ENCODE measurements around the gene RFC4.
A peak's percentile ranks its signal among the peaks of the same experiment; 100 is the strongest.

The RFC4 gene

GRCh38 chr3:186783058-186783730 is 23.1 kb downstream of the RFC4 start, which contains the start of gene EIF4A2 (continued):
- TF ChIP-seq ZNF211 (tag by site-specific recombination; IDR thresholded peaks at IDR 0.05; ENCODE audit: low read depth) (no peak), ZEB2 (tag by site-specific recombination; IDR thresholded peaks at IDR 0.05) (peak; percentile 94), ZNF341 (tag by site-specific recombination; IDR thresholded peaks at IDR 0.05; ENCODE audit: low read depth) (peak; percentile 70), ZNF560 (tag by site-specific recombination; IDR thresholded peaks at IDR 0.05; ENCODE audit: borderline replicate concordance) (no peak), EGR2 (tag by site-specific recombination; IDR thresholded peaks at IDR 0.05; ENCODE audit: low read depth) (peak; percentile 67), ZNF501 (tag by site-specific recombination; IDR thresholded peaks at IDR 0.05) (peak; percentile 78; the same call in 1 of the 2 replicates), ZBTB21 (tag by site-specific recombination; IDR thresholded peaks at IDR 0.05) (0 out of 2 replicates have a peak, but pooled peaks have one; percentile 64), FEZF1 (tag by site-specific recombination; IDR thresholded peaks at IDR 0.05) (peak; percentile 75), ZNF521 (tag by site-specific recombination; IDR thresholded peaks at IDR 0.05) (no peak), ZNF529 (tag by site-specific recombination; IDR thresholded peaks at IDR 0.05; ENCODE audit: insufficient replicate concordance) (no peak), ZNF394 (tag by site-specific recombination; IDR thresholded peaks at IDR 0.05; ENCODE audit: borderline replicate concordance) (peak; percentile 62), ZNF175 (tag by site-specific recombination; IDR thresholded peaks at IDR 0.05) (no peak), ZNF558 (tag by site-specific recombination; IDR thresholded peaks at IDR 0.05) (peak; percentile 60; the same call in 1 of the 2 replicates), ZNF449 (tag by site-specific recombination; IDR thresholded peaks at IDR 0.05) (peak; percentile 100), ZNF580 (tag by site-specific recombination; IDR thresholded peaks at IDR 0.05) (0 out of 2 replicates have a peak, but pooled peaks have one; percentile 67), ZNF639 (tag by site-specific recombination; IDR thresholded peaks at IDR 0.05) (peak; percentile 96), ZBTB48 (tag by site-specific recombination; IDR thresholded peaks at IDR 0.05) (no peak), ZNF707 (tag by site-specific recombination; IDR thresholded peaks at IDR 0.05) (no peak), ZSCAN16 (tag by site-specific recombination; IDR thresholded peaks at IDR 0.05) (no peak), KLF17 (tag by site-specific recombination; IDR thresholded peaks at IDR 0.05) (peak; percentile 84), OSR2 (tag by site-specific recombination; IDR thresholded peaks at IDR 0.05) (0 out of 2 replicates have a peak, but pooled peaks have one; percentile 25), ZNF48 (tag by site-specific recombination; IDR thresholded peaks at IDR 0.05) (no peak), ZBTB11 (tag by site-specific recombination; conservative IDR thresholded peaks at IDR 0.05; ENCODE audit: low read depth) (peak; percentile 87), ZNF10 (tag by site-specific recombination; IDR thresholded peaks at IDR 0.05) (no peak), ZNF239 (tag by site-specific recombination; IDR thresholded peaks at IDR 0.05) (0 out of 2 replicates have a peak, but pooled peaks have one; percentile 13), KLF1 (tag by site-specific recombination; IDR thresholded peaks at IDR 0.05) (peak; percentile 71), GLI4 (tag by site-specific recombination; IDR thresholded peaks at IDR 0.05) (0 out of 2 replicates have a peak, but pooled peaks have one; percentile 29), ZNF530 (tag by site-specific recombination; IDR thresholded peaks at IDR 0.05; ENCODE audit: low read depth) (no peak), ZNF76 (tag by site-specific recombination; IDR thresholded peaks at IDR 0.05; ENCODE audit: borderline replicate concordance, low read depth) (peak; percentile 72), ZXDB (tag by site-specific recombination; IDR thresholded peaks at IDR 0.05) (peak; percentile 100), ZNF777 (tag by site-specific recombination; IDR thresholded peaks at IDR 0.05; ENCODE audit: borderline replicate concordance) (peak; percentile 36; the same call in 1 of the 2 replicates)

All from HEK293 (cell line).